Fibroblast of lung (primary cell): ENCODE measurements around the gene IL13RA1.

Source experiments
- CTCF ChIP-seq, 2 donors: IDR thresholded peaks in 1 of 2; conservative IDR thresholded peaks in 1 of 2; 1 replicate in 1 of 2; 2 replicates in 1 of 2; pipeline ENCODE4 v1.5.1; 2011 to 2012; ENCODE audit warnings: low read length in 2 of 2, control low read depth in 1 of 2, inconsistent platforms in 1 of 2, low read depth in 1 of 2, mild to moderate bottlenecking in 1 of 2
- EZH2 ChIP-seq: IDR thresholded peaks from 2 replicates; pipeline ENCODE4 v1.5.1; 2012; ENCODE audit warnings: low read length, control low read depth, mild to moderate bottlenecking; ENCODE audit errors: missing control alignments

GRCh38 chrX:118740276-118740889 lies 13.0 kb downstream of the IL13RA1 start:
- TF ChIP-seq CTCF (conservative IDR thresholded peaks at IDR 0.05 in 1 of 2, IDR thresholded peaks at IDR 0.05 in 1 of 2; ENCODE audit: low read depth in 1 of 2, low read length in 2 of 2), result no peak
- TF ChIP-seq EZH2, result no peak
